GM19023 (cell line): ENCODE results near the gene PDE8B.

Experiments
- ATAC-seq: cut with Tn5 transposase; IDR thresholded peaks from one replicate; pipeline ENCODE4 v1.9.1; 2021; ENCODE audit warnings: mild to moderate bottlenecking, moderate library complexity; ENCODE audit not compliant: unreplicated experiment

The PDE8B gene

DNA sequence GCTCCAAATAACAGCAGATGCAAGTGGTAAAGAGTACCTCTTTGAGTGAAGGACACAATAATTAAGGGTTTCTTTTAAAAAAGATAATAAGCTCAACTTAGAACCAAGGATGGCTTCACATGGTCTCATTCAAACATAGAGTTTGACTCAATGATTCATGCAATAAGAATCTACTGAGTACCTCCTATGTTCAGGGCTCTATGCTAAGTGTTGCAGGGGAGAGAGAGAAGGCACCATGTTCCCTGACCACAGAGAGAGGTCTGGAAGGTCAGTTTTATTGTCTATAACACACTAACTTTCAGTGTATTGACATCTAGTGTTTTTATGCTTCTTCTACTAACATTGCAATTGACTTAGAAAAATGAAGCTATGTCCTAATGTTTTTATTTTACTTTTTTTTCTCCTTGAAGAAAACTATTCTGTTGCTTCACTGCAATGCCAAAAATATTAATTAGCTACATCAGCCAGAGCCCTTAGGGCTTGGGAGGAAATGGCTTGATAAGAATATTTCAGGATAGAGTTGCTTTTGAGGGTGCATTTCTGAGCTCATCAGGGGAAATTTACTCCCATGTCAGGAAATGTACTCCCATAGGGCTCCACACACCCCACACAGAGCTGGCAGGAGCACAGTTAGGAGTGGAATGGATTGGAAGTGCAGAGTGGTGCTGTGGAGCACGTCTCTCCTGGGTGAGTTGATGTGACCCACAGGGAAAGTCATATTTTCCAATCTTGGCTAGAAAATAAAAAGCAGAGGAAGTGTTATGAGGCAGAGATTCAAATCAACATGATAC is 106.6 kb downstream of the PDE8B start:
- no peak for ATAC-seq

DNA sequence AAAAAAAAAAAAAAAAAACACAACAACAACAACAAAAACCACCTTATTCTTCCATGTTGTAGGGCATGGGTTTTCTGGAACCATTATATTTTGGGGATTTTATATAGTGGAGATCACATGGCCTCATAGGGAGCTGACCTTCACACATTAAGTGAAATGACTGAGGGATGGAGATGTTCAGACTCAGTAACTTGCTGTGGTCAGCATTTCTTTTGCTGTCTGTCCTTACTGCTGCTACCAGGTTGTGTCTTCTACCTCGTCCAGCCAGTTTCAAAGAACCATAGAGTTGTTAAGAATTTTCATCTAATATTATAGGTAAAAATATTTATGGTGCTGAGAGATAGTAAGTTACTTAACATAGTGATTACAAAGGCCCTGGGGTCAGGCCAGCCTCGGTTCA is 107.6 kb downstream of the PDE8B start:
- no peak for ATAC-seq

DNA sequence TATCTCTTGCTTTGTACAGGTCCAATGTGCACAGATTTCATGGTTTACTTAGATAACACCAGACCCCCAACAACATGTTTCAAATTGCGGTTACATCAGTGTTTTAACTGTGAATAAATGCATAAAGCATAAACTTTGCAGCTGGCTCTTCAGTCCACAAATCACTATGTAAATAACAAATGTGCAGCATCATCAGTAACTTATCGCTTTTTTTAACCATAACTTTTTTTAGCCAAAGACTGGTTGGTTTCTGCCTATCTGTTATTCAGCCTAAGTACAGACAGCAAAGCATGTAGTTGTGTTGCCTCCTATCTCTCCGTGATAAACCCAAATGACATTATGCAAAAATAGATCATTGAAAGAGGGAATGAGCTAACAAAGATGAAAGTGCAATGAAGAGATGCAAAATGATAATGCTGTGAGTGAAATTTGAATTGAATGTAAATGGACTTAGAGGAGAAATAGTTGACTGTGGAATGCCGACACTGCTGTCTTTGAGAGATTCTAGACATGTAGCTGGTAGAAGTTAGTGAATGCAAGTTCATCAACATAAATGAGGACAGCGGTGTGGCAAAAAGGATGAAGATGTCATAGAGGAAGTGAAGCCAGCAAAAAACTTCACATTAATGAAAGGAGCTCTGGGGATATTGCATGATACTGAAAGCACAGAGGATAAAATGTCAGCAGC is 108.8 kb downstream of the PDE8B start:
- no peak for ATAC-seq

- no peak for ATAC-seq
These were observed 111.4 kb downstream of the PDE8B start for GRCh38 chr5:77321793-77322394.

DNA sequence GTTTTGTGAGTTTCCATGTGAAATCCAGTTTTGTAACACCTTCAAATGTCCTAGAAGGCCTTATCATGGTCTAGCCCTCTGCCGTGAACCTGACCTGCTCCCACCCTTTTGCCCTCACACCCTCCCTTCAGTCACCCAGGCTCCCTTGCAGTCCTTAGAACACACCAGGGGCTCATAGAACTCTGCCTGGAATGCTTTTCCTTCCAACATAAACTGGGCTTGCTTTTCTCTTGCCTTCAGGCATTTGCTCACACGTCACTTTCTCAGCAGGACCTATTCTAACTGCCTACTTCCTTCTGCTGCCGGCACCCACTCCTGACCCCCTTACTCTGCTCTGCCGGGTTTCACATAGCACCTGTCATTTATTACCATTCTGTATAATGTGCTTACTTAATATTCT is 111.9 kb downstream of the PDE8B start:
- ATAC-seq, result no peak

DNA sequence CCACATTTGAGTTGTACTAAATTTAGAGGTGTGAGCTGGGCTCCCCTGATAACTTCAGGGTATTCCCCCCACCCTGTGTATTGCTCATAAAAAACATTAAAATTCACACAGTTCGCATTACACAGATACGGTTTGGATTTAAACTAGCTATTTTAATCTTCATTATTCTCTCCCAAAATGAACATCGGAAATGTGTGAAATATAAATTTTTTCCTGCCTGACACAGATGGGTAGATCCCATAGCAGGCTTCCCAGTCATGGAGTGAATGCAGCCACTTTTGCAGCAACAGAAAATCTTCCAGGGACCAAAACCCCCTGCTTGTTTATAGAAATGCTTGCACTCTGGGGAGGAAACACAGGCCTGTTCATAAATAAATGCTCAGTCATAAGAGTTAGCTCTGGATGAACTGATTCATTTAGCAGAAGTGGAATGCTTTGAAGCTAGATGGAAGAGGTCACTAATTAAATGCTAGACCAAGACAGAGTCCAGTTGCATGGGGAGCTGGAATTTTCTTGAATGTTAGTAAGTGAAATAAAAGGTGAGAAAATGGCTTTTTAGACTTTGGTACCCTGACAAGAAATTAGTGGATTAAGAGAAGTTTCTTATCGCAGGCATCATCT is 115.6 kb downstream of the PDE8B start:
- ATAC-seq, result no peak

GRCh38 chr5:77326986-77327734 is 116.7 kb downstream of the PDE8B start:
- ATAC-seq, result no peak

DNA sequence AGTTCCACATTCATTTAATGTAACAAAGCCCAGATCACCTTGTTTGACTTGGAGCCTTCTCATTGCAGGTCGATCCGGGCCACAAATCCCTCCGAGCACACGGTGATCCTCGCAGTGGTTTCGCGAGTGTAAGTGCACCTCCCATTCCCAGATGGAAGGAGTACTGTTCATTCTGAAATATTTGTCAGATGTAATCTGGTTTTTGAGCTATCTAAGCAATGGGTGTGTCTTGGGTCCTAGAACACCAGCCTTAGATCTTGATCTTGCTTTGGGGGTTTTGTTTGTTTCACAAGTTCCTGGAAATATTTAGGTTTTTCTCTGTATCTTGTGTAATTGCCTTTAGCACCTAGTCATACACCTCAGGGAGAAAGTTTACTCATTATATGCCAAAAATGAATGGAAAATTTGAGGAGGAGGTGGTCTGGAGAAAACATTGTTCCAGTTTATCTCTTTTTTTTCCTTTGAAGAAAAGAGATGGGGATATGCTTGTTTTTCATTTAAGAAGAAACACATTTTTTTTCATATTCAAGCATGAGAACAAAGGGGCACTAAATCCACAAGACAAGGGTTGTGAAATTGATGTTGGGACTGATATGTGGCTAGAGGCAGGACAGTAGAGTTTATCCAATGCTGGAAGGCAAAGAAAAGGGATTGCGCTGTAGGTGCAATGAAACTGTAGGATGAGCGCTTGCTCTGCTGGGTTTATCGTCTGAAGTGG is 118.6 kb downstream of the PDE8B start:
- ATAC-seq, result no peak

DNA sequence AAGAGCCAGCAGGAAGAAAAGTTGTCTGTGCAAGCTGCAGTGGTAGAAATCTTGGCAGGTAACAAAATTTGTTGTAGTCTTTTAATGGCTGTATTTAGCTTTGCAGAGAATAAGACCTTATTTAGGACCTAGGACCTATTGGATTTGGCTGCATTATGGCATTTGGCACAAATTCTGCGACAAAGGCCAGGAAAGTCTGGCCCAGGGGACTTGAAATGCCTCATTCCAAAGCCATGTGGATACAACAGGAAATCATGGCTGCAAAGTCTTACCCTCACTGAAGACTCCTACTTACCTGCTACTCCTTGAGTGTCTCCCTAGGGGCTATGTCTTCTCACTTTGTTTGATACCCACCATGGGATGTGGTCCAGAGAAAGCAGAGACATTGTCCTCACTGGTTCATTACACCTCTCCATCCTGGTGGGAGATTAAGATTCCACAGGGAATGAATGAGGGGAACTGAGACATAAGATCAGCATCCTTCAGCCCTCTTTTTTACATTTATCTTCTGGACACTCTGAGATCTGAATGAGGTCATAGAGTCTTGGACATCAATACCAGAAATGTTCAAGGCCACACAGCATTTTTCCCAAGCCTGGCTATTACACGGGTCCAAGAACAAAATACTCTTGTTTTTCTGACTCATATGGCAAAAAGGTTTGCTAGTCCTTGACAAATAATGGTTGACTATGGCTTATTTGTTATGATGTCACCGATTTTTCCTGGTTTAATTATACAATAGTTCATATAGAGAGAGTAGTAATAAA is 119.4 kb downstream of the PDE8B start:
- no peak for ATAC-seq

- ATAC-seq, result no peak
These were observed 122.6 kb downstream of the PDE8B start for GRCh38 chr5:77333036-77333435.

DNA sequence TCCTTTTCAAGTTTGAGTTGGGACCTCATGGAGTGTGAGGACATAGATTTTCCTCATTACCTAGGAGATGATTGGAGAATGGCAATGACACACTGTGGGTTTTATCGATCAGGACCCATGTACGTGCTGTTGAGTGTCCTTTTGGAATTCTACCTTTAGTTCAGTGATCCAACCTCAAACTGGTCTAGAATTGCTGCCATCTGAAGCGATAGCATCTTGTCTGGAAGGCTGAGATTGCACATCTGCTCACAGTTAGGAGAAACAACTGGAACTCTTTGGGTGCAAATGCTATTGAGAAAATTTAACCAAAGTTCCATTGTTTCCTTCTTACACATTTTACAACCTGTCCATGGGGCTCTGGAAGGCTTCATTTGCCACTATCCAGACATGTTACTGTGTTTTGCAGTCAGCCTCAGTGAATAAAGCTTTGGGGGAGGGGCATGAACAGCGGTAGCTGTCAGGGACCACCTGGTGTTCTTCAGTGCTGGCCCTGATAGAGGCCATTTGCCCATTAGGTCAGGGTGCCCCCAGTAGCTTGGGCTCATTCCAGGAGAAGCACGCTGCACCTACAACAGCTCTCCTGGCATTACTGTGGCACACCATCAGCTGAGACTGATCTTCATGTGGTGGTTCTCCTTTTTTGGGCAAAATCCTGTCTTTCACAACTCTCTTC is 123.1 kb downstream of the PDE8B start:
- ATAC-seq, result no peak

DNA sequence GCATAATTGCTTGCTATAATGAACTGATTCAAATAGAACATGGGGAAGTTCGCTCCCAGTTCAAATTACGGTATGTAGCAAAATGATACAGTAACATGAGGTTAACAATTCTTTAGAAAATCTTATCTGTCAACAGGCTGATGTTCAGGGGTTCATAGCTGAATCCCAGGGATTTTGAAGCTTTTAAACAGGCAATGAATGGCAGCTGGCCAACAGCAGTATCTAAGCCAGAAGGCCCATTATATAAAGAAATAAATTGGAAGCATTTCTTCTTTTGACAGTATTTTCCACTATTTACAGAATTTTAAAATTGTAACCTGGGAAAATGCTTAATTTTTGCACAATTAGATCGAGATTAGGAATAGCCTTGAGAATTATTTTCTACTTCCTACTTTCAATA is 126.8 kb downstream of the PDE8B start:
- no peak for ATAC-seq

DNA sequence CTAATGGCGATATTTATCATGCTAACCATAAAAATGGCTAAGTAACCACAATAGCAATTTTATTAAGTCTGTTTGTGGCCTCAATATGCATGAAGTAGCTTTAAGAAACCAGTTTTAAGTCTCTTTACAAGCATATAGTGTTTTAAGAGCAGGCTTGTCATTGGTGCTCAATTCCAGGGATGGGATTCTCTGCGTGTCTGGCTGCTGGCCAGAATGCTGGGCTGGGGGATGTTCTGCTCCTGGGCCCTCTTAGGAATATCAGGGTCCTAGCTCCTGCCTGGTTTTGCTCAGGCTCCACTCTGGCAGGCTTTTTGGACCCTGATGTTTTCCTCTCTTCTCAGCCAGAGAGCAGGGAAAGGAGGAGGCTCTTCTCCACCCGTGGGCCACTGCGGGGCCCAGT is 127.2 kb downstream of the PDE8B start:
- no peak for ATAC-seq

DNA sequence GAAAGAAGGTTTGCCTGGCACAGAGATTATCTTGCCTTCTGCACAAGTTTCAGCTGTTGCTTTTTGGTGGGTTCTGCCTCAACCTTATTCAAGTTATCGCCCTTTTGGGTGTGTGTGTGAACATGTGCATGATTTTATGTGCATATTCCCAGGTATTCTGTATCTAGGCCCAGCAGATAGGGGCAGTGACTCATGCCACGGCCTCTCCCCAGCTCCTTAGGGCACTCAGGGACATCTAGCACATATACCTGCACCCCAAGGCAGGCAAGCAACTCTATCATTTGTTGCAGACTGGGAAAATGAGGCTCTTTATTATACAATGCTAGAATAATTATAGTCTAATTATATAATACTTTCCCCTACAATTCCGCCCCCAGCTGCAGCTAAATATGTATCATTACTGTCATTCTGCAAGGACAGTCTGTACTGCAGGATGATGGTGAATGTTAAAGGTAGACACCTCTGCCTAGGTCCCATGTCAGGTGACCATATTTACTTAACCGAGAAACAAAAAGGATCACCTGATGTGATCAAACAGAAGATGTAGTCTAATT is 128.9 kb downstream of the PDE8B start:
- no peak for ATAC-seq

DNA sequence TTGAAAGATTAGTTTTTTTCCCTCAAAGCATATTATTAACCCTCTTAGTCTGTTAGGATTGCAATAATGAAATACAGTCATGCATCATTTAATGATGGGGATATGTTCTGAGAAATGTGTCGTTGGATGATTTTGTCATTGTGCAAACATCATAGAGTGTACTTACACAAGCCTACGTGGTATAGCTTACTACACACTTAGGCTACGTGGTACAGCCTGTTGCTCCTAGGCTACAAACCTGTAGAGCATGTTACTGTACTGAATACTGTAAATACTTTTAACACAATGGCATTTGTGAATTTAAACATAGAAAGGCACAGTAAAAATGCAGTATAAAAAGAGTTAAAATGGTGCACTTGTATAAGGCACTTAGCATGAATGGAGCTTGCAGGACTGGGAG is 132.7 kb downstream of the PDE8B start:
- ATAC-seq, result no peak

DNA sequence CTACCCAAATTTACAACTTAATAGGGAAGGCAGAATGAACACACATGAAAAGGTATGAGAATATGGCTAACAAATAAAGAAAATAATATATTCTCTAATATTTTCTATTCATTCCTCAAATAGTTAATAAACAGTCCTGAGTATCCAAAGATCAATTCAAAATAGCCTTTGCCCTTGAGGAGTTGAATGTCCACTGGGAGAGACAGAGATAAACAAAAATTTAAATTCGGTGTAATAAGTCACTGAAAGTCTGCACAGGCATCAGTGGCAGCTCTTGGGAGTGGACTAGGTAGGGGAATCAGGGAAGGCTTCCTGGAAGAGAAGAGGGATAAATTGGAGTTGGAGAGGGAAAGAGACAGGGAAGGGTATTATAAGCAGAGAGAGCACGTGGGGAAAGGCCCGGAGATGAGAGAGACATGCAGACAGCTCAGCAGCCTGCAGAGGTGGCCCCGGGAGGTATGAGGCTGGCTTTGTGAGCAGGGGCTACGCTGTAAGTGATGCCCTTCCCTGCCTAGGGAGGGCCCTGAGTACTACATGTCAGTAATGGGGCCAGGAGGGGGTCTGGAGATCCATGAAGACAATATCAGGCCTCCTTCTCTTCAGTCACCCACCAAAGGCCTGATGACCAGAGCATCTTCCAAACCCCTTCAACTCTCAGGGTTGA is 137.1 kb downstream of the PDE8B start:
- no peak for ATAC-seq

- ATAC-seq, result no peak
These were observed 142.8 kb downstream of the PDE8B start for GRCh38 chr5:77353251-77353650.

- no peak for ATAC-seq
These were observed 144.0 kb downstream of the PDE8B start for GRCh38 chr5:77354454-77354853.
